DLD1 (cell line): ENCODE data around the gene GPN1.
"Not testable (repeated sequence)": the region's sequence is repeated elsewhere in the genome, so short reads cannot be mapped to it uniquely, and the experiment has no call there.

Source experiments
- in situ Hi-C: cut with HindIII; loops from 2 replicates; pipeline ENCODE4 v1.10.0; 2017; ENCODE audit warnings: low sequenced_read_pairs

Gene GPN1

GRCh38 chr2:27628767-27629709, at the start of gene GPN1, which contains the start of gene CCDC121:
Gene GPN1 (plus strand): TSS chr2:27629050. CDS start chr2:27629059, 9 bp downstream.
Gene CCDC121 (minus strand): TSS chr2:27629012. CDS start chr2:27627799, 1,213 bp downstream.
- in situ Hi-C loops: no loop called here

- in situ Hi-C loops: no loop called here
Measured at GRCh38 chr2:27581417-27582128, 47.3 kb upstream of the GPN1 start.

- in situ Hi-C loops: no loop called here
Measured at GRCh38 chr2:27582129-27582694, 46.6 kb upstream of the GPN1 start.

- in situ Hi-C loops: no loop called here
Measured at GRCh38 chr2:27582695-27583389, 46.0 kb upstream of the GPN1 start, which contains the start of gene ZNF512. Gene ZNF512 (plus strand): TSS chr2:27583042. CDS start chr2:27583113, 71 bp downstream.

- in situ Hi-C loops: no loop called here
Measured at GRCh38 chr2:27583390-27583915, 45.4 kb upstream of the GPN1 start.

GRCh38 chr2:27584597-27584996, 44.3 kb upstream of the GPN1 start:
- in situ Hi-C loops: no loop called here

- in situ Hi-C loops: loop anchor here (5.0 kb wide), 1 partner anchor 35 kb away; no protein-coding TSS in a partner anchor
Measured at GRCh38 chr2:27587025-27587424, 41.8 kb upstream of the GPN1 start.

GRCh38 chr2:27588308-27588707, 40.5 kb upstream of the GPN1 start:
- in situ Hi-C loops: loop anchor here (5.0 kb wide), 1 partner anchor 34 kb away; no protein-coding TSS in a partner anchor

- in situ Hi-C loops: no loop called here
Measured at GRCh38 chr2:27591745-27592144, 37.1 kb upstream of the GPN1 start.

- in situ Hi-C loops: no loop called here
Measured at GRCh38 chr2:27593240-27593639, 35.6 kb upstream of the GPN1 start.

- in situ Hi-C loops: not testable (repeated sequence)
Measured at GRCh38 chr2:27594020-27594703, 34.7 kb upstream of the GPN1 start.

GRCh38 chr2:27595412-27595811, 33.4 kb upstream of the GPN1 start:
- in situ Hi-C loops: not testable (repeated sequence)

GRCh38 chr2:27596627-27597026, 32.2 kb upstream of the GPN1 start:
- in situ Hi-C loops: no loop called here

GRCh38 chr2:27606611-27607010, 22.2 kb upstream of the GPN1 start:
- in situ Hi-C loops: no loop called here

GRCh38 chr2:27613985-27614384, 14.9 kb upstream of the GPN1 start:
- in situ Hi-C loops: no loop called here

- in situ Hi-C loops: no loop called here
Measured at GRCh38 chr2:27615316-27615715, 13.5 kb upstream of the GPN1 start.

GRCh38 chr2:27621524-27621923, 7.3 kb upstream of the GPN1 start:
- in situ Hi-C loops: loop anchor here (5.0 kb wide), 1 partner anchor 34 kb away; no protein-coding TSS in a partner anchor

- in situ Hi-C loops: loop anchor here (5.0 kb wide), 1 partner anchor 36 kb away; no protein-coding TSS in a partner anchor
Measured at GRCh38 chr2:27622921-27623384, 5.9 kb upstream of the GPN1 start.

- in situ Hi-C loops: loop anchor here (5.0 kb wide), 1 partner anchor 38 kb away; no protein-coding TSS in a partner anchor
Measured at GRCh38 chr2:27624943-27625342, 3.9 kb upstream of the GPN1 start.
